Fibroblast of pulmonary artery (primary cell): ENCODE data around the gene GRB10.

Experiments
- DNase-seq: peaks from one replicate; pipeline ENCODE4 v3.0.0-alpha.2; 2010; ENCODE audit warnings: low read depth
- H3K4me3 ChIP-seq: replicated peaks from 2 replicates; pipeline ENCODE4 v1.5.1; 2011; ENCODE audit warnings: low read depth, mild to moderate bottlenecking, control low read depth, low read length, moderate library complexity
- CTCF ChIP-seq: IDR thresholded peaks from 2 replicates; pipeline ENCODE4 v1.5.1; 2011; ENCODE audit warnings: mild to moderate bottlenecking, control low read depth, low read length, inconsistent platforms; ENCODE audit errors: missing control alignments

Gene GRB10

GRCh38 chr7:50681432-50682045 is 101.2 kb downstream of the GRB10 start:
- no peak for DNase-seq
- H3K4me3 ChIP-seq, result no peak overlapping the region
- TF ChIP-seq CTCF, result no peak

GRCh38 chr7:50679218-50680007 is 103.3 kb downstream of the GRB10 start:
- DNase-seq, result peak; percentile 72
- TF ChIP-seq CTCF, result peak; percentile 43
- H3K4me3 ChIP-seq, result no peak overlapping the region

- no peak for DNase-seq
- TF ChIP-seq CTCF, result no peak
These were observed 104.1 kb downstream of the GRB10 start for GRCh38 chr7:50678586-50678985.

GRCh38 chr7:50677638-50677996 is 105.1 kb downstream of the GRB10 start:
- TF ChIP-seq CTCF, result no peak
- no peak overlapping the region for H3K4me3 ChIP-seq
- no peak for DNase-seq

More at GRCh38 chr7:50678586-50678985, 104.1 kb downstream of the GRB10 start:
- H3K4me3 ChIP-seq, result no peak overlapping the region

GRCh38 chr7:50676740-50677637 is 105.7 kb downstream of the GRB10 start:
- no peak overlapping the region for H3K4me3 ChIP-seq
- DNase-seq, result no peak
- no peak for TF ChIP-seq CTCF

GRCh38 chr7:50676079-50676478 is 106.6 kb downstream of the GRB10 start:
- no peak for DNase-seq
- no peak for TF ChIP-seq CTCF
- H3K4me3 ChIP-seq, result no peak overlapping the region
